ENCODE data around the gene BCAP31.
"Not testable (repeated sequence)": the region's sequence is repeated elsewhere in the genome, so short reads cannot be mapped to it uniquely, and the experiment has no call there.

- TF ChIP-seq, protein P1, sequence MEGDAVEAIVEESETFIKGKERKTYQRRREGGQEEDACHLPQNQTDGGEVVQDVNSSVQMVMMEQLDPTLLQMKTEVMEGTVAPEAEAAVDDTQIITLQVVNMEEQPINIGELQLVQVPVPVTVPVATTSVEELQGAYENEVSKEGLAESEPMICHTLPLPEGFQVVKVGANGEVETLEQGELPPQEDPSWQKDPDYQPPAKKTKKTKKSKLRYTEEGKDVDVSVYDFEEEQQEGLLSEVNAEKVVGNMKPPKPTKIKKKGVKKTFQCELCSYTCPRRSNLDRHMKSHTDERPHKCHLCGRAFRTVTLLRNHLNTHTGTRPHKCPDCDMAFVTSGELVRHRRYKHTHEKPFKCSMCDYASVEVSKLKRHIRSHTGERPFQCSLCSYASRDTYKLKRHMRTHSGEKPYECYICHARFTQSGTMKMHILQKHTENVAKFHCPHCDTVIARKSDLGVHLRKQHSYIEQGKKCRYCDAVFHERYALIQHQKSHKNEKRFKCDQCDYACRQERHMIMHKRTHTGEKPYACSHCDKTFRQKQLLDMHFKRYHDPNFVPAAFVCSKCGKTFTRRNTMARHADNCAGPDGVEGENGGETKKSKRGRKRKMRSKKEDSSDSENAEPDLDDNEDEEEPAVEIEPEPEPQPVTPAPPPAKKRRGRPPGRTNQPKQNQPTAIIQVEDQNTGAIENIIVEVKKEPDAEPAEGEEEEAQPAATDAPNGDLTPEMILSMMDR (IDR thresholded peaks at IDR 0.05): not testable (repeated sequence)
- TF ChIP-seq POLR2A, EP300 (IDR thresholded peaks at IDR 0.05): not testable (repeated sequence)
Observed at GRCh38 chrX:153730115-153730514, 5.9 kb upstream of the BCAP31 start.

Measured in sigmoid colon (tissue), 4 donors.